SK-N-SH (cell line): ENCODE measurements around the gene ATN1. TPM values are rescaled to one million over a fixed set of nuclear protein-coding genes. Genes with fewer than 3 reads are reported as not detected.

ENCODE experiments used
- CTCF ChIA-PET: fragments of 300-600, 350-600 bp; formaldehyde crosslinking; extraction: SDS; loops from one replicate; lab custom pipeline; 2021; lab: Yijun Ruan, JAX
- POLR2A ChIA-PET: fragments of 350-600 bp; sonication (Branson Sonifier 250); formaldehyde crosslinking; extraction: SDS; loops from one replicate; lab custom pipeline; 2020; ENCODE audit warnings: antibody characterized with exemption, inconsistent platforms; lab: Yijun Ruan, JAX
- DNase-seq: peaks from one replicate; pipeline ENCODE4 v3.0.0; 2012
- H2AFZ ChIP-seq: fragments of 200-600 bp; sonication (generic); 2 replicates; pipeline ENCODE4 v1.8.1; 2016; ENCODE audit warnings: antibody characterized with exemption, mild to moderate bottlenecking, low read depth
- H3F3A ChIP-seq: fragments of 200-600 bp; sonication (generic); replicated peaks from 2 replicates; pipeline ENCODE3; 2016; ENCODE audit warnings: antibody characterized with exemption, mild to moderate bottlenecking; ENCODE audit not compliant: insufficient read depth
- H3K27ac ChIP-seq, 2 experiments: fragments of 200-500 bp in 1 of 2; fragments of 200-600 bp in 1 of 2; sonication (Bioruptor generic) in 1 of 2; sonication (generic), shearing (Covaris generic) in 1 of 2; 2 replicates each; pipeline versions ENCODE4 v1.5.1 to v1.6.1; 2014 to 2016; ENCODE audit warnings: low read depth in 2 of 2, inconsistent platforms in 1 of 2, low read length in 1 of 2, mild to moderate bottlenecking in 1 of 2, mixed read lengths in 1 of 2
- H3K27me3 ChIP-seq: fragments of 200-600 bp; sonication (generic), shearing (Covaris generic); 2 replicates; pipeline ENCODE4 v1.6.1; 2016; ENCODE audit warnings: mixed run types; ENCODE audit not compliant: insufficient read depth
- H3K36me3 ChIP-seq, 2 experiments: fragments of 200-500 bp in 1 of 2; fragments of 200-600 bp in 1 of 2; sonication (Bioruptor generic) in 1 of 2; sonication (generic) in 1 of 2; replicated peaks in 1 of 2; 2 replicates each; pipeline versions ENCODE3 to v1.5.1; 2014 to 2016; ENCODE audit warnings: low read length in 1 of 2, mild to moderate bottlenecking in 1 of 2; ENCODE audit not compliant: insufficient read depth in 2 of 2, control insufficient read depth in 1 of 2
- H3K4me1 ChIP-seq, 2 experiments: fragments of 200-500 bp in 1 of 2; fragments of 200-600 bp in 1 of 2; sonication (Bioruptor generic) in 1 of 2; sonication (generic), shearing (Covaris generic) in 1 of 2; 2 replicates each; pipeline versions ENCODE4 v1.5.1 to v1.6.1; 2014 to 2016; ENCODE audit warnings: low read depth in 1 of 2, low read length in 1 of 2, mixed run types in 1 of 2; ENCODE audit not compliant: insufficient read depth in 2 of 2, control insufficient read depth in 1 of 2
- H3K4me2 ChIP-seq: fragments of 200-600 bp; sonication (generic), shearing (Covaris generic); 2 replicates; pipeline ENCODE4 v1.6.1; 2017; ENCODE audit warnings: mixed run types
- H3K4me3 ChIP-seq, 2 experiments: fragments of 200-500 bp in 1 of 2; fragments of 200-600 bp in 1 of 2; sonication (Bioruptor generic) in 1 of 2; sonication (generic), shearing (Covaris generic) in 1 of 2; 2 replicates each; pipeline versions ENCODE4 v1.5.1 to v1.8.1; 2014 to 2016; ENCODE audit warnings: low read depth in 2 of 2, inconsistent platforms in 1 of 2, low read length in 1 of 2, mild to moderate bottlenecking in 1 of 2, mixed read lengths in 1 of 2, moderate library complexity in 1 of 2
- H3K79me2 ChIP-seq: fragments of 200-600 bp; sonication (generic); 2 replicates; pipeline ENCODE4 v1.8.1; 2017; ENCODE audit warnings: mild to moderate bottlenecking; ENCODE audit not compliant: insufficient read depth
- H3K9ac ChIP-seq: fragments of 200-600 bp; sonication (generic); 2 replicates; pipeline ENCODE4 v1.6.1; 2017; ENCODE audit warnings: mixed run types
- H3K9me2 ChIP-seq: fragments of 200-600 bp; sonication (generic); 2 replicates; pipeline ENCODE4 v1.6.1; 2017; ENCODE audit warnings: mixed run types
- H3K9me3 ChIP-seq: fragments of 200-600 bp; sonication (generic); 2 replicates; pipeline ENCODE4 v1.6.1; 2017; ENCODE audit warnings: mixed run types, mild to moderate bottlenecking, moderate library complexity
- H4K20me1 ChIP-seq: fragments of 200-600 bp; sonication (generic); 2 replicates; pipeline ENCODE4 v1.6.1; 2017; ENCODE audit warnings: mild to moderate bottlenecking, mixed run types; ENCODE audit not compliant: insufficient read depth
- CHD2 ChIP-seq: fragments of 150-350 bp; IDR thresholded peaks from 2 replicates; pipeline ENCODE4 v1.6.1; 2018; ENCODE audit warnings: low read length; ENCODE audit not compliant: partially characterized antibody
- MXI1 ChIP-seq: IDR thresholded peaks from 2 replicates; pipeline ENCODE4 v1.6.1; 2012; ENCODE audit warnings: mild to moderate bottlenecking, low read depth, low read length, improper control_type of control experiment
- NFIC ChIP-seq: IDR thresholded peaks from 2 replicates; pipeline ENCODE4 v1.4.0; 2012; ENCODE audit warnings: borderline replicate concordance
- RAD21 ChIP-seq: IDR thresholded peaks from 2 replicates; pipeline ENCODE4 v1.6.1; 2012; ENCODE audit warnings: mild to moderate bottlenecking, low read length
- SMC3 ChIP-seq: IDR thresholded peaks from 2 replicates; pipeline ENCODE4 v1.6.1; 2012; ENCODE audit warnings: low read depth, low read length, improper control_type of control experiment
- TCF12 ChIP-seq: IDR thresholded peaks from 2 replicates; pipeline ENCODE4 v1.4.0; 2012
- TEAD4 ChIP-seq: IDR thresholded peaks from 2 replicates; pipeline ENCODE4 v1.4.0; 2012; ENCODE audit warnings: mild to moderate bottlenecking, borderline replicate concordance; ENCODE audit not compliant: insufficient read depth
- YY1 ChIP-seq: IDR thresholded peaks from 2 replicates; pipeline ENCODE4 v1.4.0; 2012; ENCODE audit warnings: low read depth, mild to moderate bottlenecking
- WGBS: methylation state at CpG from one replicate; pipeline ENCODE4 v1.1.6; 2017; ENCODE audit warnings: low lambda C conversion rate; 5-methylcytosine and 5-hydroxymethylcytosine counted together
- polyA plus RNA-seq, 3 experiments: library from polyadenylated mRNA; depleted of rRNA; stranded (reverse); fragments of >200 nt; gene quantifications; 2 replicates each; pipeline ENCODE4 v1.2.3, GENCODE V29; 2012
- TF ChIP-seq, protein P1 (sequence below): IDR thresholded peaks from 2 replicates; pipeline ENCODE4 v1.6.1; 2012; ENCODE audit warnings: mild to moderate bottlenecking, low read depth, low read length, moderate library complexity
- TF ChIP-seq, protein P2 (sequence below): fragments of 150-350 bp; IDR thresholded peaks from 2 replicates; pipeline ENCODE4 v1.6.1; 2016; ENCODE audit warnings: mild to moderate bottlenecking, low read depth, low read length

The ATN1 gene
- polyA plus RNA-seq, 1 of the 3 experiments (the other 2 are of a cell fraction) = 29.3 TPM

DNA sequence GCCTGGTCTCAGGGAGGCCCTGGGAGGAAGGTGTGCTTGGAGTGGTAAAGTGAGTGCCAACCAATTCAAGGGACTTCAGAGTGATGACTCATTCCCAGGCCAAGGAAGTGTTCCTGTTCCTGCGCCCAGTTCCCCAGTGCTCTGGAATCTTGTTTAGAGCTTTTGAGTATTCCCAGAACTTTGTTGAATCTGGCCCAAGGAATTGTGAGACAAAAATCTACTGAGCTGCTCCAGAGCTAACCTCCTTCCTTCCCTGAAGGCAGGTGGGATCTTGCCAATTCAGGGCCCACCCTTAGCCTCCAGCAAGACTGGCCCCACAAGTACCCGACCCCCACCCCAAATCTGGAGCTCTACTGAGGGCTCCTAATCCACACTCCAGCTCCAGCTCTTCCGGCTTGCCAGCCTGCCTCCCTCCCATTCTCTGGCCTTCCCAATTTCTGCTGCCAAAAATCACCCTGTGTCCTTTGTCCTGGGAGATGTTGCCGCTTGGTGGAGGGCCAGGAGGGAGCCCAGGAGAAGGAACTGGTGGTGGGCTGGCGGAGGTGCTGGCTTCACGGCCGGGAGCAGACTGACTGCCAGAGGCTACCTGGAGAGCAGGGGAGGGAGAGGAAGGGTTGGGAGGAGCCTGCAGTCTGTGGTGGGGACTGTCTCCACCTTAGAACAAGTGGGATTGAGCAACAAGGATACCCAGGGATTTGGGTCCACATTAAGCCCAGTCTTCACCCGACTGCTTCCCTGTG lies 2.0 kb upstream of the ATN1 start (continued):
- TF ChIP-seq RAD21 (no peak), NFIC (peak; percentile 58), TCF12 (peak; percentile 45), MXI1 (no peak), YY1 (peak; percentile 46; the same call in 1 of the 2 replicates), SMC3 (no peak), CHD2 (no peak), TEAD4 (no peak)
- TF ChIP-seq, protein P1, sequence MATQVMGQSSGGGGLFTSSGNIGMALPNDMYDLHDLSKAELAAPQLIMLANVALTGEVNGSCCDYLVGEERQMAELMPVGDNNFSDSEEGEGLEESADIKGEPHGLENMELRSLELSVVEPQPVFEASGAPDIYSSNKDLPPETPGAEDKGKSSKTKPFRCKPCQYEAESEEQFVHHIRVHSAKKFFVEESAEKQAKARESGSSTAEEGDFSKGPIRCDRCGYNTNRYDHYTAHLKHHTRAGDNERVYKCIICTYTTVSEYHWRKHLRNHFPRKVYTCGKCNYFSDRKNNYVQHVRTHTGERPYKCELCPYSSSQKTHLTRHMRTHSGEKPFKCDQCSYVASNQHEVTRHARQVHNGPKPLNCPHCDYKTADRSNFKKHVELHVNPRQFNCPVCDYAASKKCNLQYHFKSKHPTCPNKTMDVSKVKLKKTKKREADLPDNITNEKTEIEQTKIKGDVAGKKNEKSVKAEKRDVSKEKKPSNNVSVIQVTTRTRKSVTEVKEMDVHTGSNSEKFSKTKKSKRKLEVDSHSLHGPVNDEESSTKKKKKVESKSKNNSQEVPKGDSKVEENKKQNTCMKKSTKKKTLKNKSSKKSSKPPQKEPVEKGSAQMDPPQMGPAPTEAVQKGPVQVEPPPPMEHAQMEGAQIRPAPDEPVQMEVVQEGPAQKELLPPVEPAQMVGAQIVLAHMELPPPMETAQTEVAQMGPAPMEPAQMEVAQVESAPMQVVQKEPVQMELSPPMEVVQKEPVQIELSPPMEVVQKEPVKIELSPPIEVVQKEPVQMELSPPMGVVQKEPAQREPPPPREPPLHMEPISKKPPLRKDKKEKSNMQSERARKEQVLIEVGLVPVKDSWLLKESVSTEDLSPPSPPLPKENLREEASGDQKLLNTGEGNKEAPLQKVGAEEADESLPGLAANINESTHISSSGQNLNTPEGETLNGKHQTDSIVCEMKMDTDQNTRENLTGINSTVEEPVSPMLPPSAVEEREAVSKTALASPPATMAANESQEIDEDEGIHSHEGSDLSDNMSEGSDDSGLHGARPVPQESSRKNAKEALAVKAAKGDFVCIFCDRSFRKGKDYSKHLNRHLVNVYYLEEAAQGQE = 0 out of 2 replicates have a peak, but pooled peaks have one; percentile 45
- TF ChIP-seq, all 33 proteins: peak for 12

DNA sequence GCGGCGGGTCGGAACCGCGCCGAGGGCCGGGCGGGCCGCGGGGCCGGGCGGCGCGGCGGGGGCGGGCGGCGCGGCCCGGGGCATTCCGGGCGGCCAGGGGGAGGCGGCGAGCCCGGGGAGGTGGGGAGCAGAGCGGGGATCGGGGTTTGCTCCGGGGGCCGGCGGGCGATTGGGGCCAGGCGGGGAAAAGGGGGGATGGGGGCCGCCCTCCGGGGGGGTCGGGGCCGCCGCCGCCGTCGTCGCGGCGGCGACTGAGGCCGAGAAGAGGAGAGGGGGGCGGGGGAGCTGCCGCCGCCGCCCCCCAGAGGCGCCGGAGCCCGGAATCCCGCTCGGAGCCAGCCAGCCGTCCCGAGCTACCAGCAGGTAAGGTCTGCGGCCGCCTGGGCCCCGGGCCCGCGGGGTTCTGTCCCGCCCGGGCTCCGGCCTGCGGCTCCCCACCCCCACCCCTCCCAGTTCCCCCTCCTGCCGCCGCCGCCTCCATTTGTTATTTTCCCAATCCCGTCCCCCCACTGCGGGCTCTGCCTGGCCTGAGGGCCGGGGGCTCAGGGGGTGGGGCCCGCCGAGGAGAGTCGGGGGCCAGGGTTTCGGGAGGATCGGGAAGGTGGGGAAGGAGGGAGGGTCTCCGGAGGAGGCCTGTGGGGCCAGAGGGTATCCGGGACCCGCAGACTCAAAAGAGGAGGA lies 403 bp downstream of the ATN1 start:
- no peak overlapping the region for H2AFZ ChIP-seq

More for the DNA sequence above, 403 bp downstream of the ATN1 start:
- Histone ChIP-seq H3K9me2 (no peaks in the 10 kb centered on the region), H3K27me3 (no peaks in the 10 kb centered on the region), H3K9me3 (no peaks in the 10 kb centered on the region), H3K79me2 (peaks cover 67% of the 10 kb centered on the region), H3K36me3 (peaks cover 8 to 25% of the 10 kb centered on the region in 2 experiments), H3K4me3 (peak overlapping the region; percentile 82 to 87), H3K27ac (peak overlapping the region; percentile 50 to 76; a peak in 3 of 4 replicates), H3F3A (peaks cover 33% of the 10 kb centered on the region), H3K9ac (peak overlapping the region; percentile 94), H4K20me1 (peaks cover 46% of the 10 kb centered on the region), H3K4me1 (peaks cover 37 to 38% of the 10 kb centered on the region in 2 experiments), H3K4me2 (peak overlapping the region; percentile 95)
- peak; percentile 78 for DNase-seq
- WGBS = 0% methylated on average over 11 of the region's 79 CpGs
- CTCF ChIA-PET = interaction anchor here (1.1 to 6.7 kb wide), 4 partner anchors 10 to 36 kb away, joined by 3 to 33 read pairs (median 12); partner anchors contain the start of genes C12orf57 and RNU7-1
- POLR2A ChIA-PET = interaction anchor here (0.6 to 7.3 kb wide), 6 partner anchors 10 to 21 kb away, joined by 3 to 82 read pairs (median 6); partner anchors contain the start of genes C12orf57, ENO2 and RNU7-1
- 0 out of 2 replicates have a peak, but pooled peaks have one; percentile 23 for TF ChIP-seq YY1
- TF ChIP-seq, protein P2, sequence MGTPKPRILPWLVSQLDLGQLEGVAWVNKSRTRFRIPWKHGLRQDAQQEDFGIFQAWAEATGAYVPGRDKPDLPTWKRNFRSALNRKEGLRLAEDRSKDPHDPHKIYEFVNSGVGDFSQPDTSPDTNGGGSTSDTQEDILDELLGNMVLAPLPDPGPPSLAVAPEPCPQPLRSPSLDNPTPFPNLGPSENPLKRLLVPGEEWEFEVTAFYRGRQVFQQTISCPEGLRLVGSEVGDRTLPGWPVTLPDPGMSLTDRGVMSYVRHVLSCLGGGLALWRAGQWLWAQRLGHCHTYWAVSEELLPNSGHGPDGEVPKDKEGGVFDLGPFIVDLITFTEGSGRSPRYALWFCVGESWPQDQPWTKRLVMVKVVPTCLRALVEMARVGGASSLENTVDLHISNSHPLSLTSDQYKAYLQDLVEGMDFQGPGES = no peak
